Osteoblast (primary cell): ENCODE results near the gene SORL1. TPM values are rescaled to one million over a fixed set of nuclear protein-coding genes. Genes with fewer than 3 reads are reported as not detected.
A peak's percentile ranks its signal among the peaks of the same experiment; 100 is the strongest.

ENCODE experiments used
- DNase-seq: peaks from one replicate; pipeline ENCODE4 v3.0.0; 2011; ENCODE audit warnings: low spot score, mixed read lengths; ENCODE audit not compliant: insufficient read length; ENCODE audit errors: missing footprints
- H2AFZ ChIP-seq: 2 replicates; pipeline ENCODE4 v1.6.0; 2011; ENCODE audit warnings: mild to moderate bottlenecking, low read length
- H3K27ac ChIP-seq: 2 replicates; pipeline ENCODE4 v1.5.1; 2011; ENCODE audit warnings: mild to moderate bottlenecking, low read depth, low read length, moderate library complexity
- H3K27me3 ChIP-seq: 2 replicates; pipeline ENCODE4 v1.6.0; 2012; ENCODE audit warnings: mild to moderate bottlenecking, control low read depth, inconsistent platforms, low read length, moderate library complexity; ENCODE audit not compliant: insufficient read depth
- H3K36me3 ChIP-seq: 2 replicates; pipeline ENCODE4 v1.5.1; 2011; ENCODE audit warnings: mild to moderate bottlenecking, low read length, control low read depth, moderate library complexity; ENCODE audit not compliant: insufficient read depth
- H3K4me1 ChIP-seq: 2 replicates; pipeline ENCODE4 v1.5.1; 2011; ENCODE audit warnings: mild to moderate bottlenecking, low read length, control low read depth, moderate library complexity; ENCODE audit not compliant: insufficient read depth
- H3K4me2 ChIP-seq: 2 replicates; pipeline ENCODE4 v1.6.0; 2011; ENCODE audit warnings: mild to moderate bottlenecking, low read length; ENCODE audit not compliant: insufficient read depth
- H3K4me3 ChIP-seq: fragments of 200-600 bp; sonication (generic); 3 replicates; pipeline ENCODE4 v1.5.1; 2012; ENCODE audit warnings: mild to moderate bottlenecking, low read length, inconsistent platforms; ENCODE audit not compliant: insufficient read depth
- H3K79me2 ChIP-seq: 2 replicates; pipeline ENCODE4 v1.6.0; 2012; ENCODE audit warnings: mild to moderate bottlenecking, low read length, control low read depth, inconsistent platforms; ENCODE audit not compliant: insufficient read depth
- H3K9me3 ChIP-seq: 2 replicates; pipeline ENCODE4 v1.5.1; 2011; ENCODE audit warnings: low read depth, low read length, control low read depth
- H4K20me1 ChIP-seq: 2 replicates; pipeline ENCODE4 v1.6.0; 2012; ENCODE audit warnings: mild to moderate bottlenecking, low read length, control low read depth; ENCODE audit not compliant: insufficient read depth
- CTCF ChIP-seq: IDR thresholded peaks from 2 replicates; pipeline ENCODE4 v1.5.1; 2011; ENCODE audit warnings: mild to moderate bottlenecking, low read depth, low read length, moderate library complexity; ENCODE audit errors: extremely low read depth
- total RNA-seq: library from RNA; depleted of rRNA; stranded (reverse); fragments of >200 nt; gene quantifications from 2 replicates; pipeline ENCODE4 v1.2.3, GENCODE V29; 2012

SORL1 gene
- total RNA-seq, 1 donor, result 0.36 TPM

GRCh38 chr11:121521145-121522042 lies 69.3 kb downstream of the SORL1 start:
- Histone ChIP-seq H3K4me1 (no peaks in the 10 kb centered on the region), H3K79me2 (no peaks in the 10 kb centered on the region), H3K27ac (no peak overlapping the region), H3K27me3 (no peaks in the 10 kb centered on the region), H2AFZ (no peak overlapping the region), H3K36me3 (no peaks in the 10 kb centered on the region), H4K20me1 (no peaks in the 10 kb centered on the region), H3K4me3 (no peak overlapping the region), H3K4me2 (no peak overlapping the region), H3K9me3 (no peaks in the 10 kb centered on the region)
- TF ChIP-seq CTCF, result no peak
- peak; percentile 49 for DNase-seq

- DNase-seq, result no peak
- no peaks in the 10 kb centered on the region for H4K20me1 ChIP-seq
Measured at GRCh38 chr11:121522043-121522941, 70.2 kb downstream of the SORL1 start.

GRCh38 chr11:121523581-121524232 lies 71.6 kb downstream of the SORL1 start:
- H3K79me2 ChIP-seq, result no peaks in the 10 kb centered on the region
- H2AFZ ChIP-seq, result no peak overlapping the region
- TF ChIP-seq CTCF, result no peak
- no peaks in the 10 kb centered on the region for H3K4me1 ChIP-seq
- no peaks in the 10 kb centered on the region for H3K9me3 ChIP-seq
- H3K36me3 ChIP-seq, result no peaks in the 10 kb centered on the region
- no peaks in the 10 kb centered on the region for H4K20me1 ChIP-seq
- no peak overlapping the region for H3K27ac ChIP-seq
- no peak overlapping the region for H3K4me3 ChIP-seq
- no peaks in the 10 kb centered on the region for H3K27me3 ChIP-seq
- no peak for DNase-seq
- H3K4me2 ChIP-seq, result no peak overlapping the region

More at GRCh38 chr11:121522043-121522941, 70.2 kb downstream of the SORL1 start:
- H3K79me2 ChIP-seq, result no peaks in the 10 kb centered on the region
- H3K4me1 ChIP-seq, result no peaks in the 10 kb centered on the region
- no peaks in the 10 kb centered on the region for H3K27me3 ChIP-seq
- H3K4me3 ChIP-seq, result no peak overlapping the region
- H3K4me2 ChIP-seq, result no peak overlapping the region
- no peak for TF ChIP-seq CTCF
- H3K36me3 ChIP-seq, result no peaks in the 10 kb centered on the region
- no peak overlapping the region for H2AFZ ChIP-seq
- H3K9me3 ChIP-seq, result no peaks in the 10 kb centered on the region
- H3K27ac ChIP-seq, result no peak overlapping the region
